WERI-Rb-1 (cell line): ENCODE data around the gene TM4SF18.

Source experiments
- DNase-seq: peaks from one replicate; pipeline ENCODE4 v3.0.0-alpha.2; 2020
- H3K27ac ChIP-seq: fragments of 250-450 bp; sonication (Bioruptor Pico); 2 replicates; pipeline ENCODE4 v1.5.1; 2020; ENCODE audit warnings: mild to moderate bottlenecking, moderate library complexity
- H3K27me3 ChIP-seq: fragments of 250-450 bp; sonication (Bioruptor Pico); 2 replicates; pipeline ENCODE4 v1.5.1; 2021; ENCODE audit warnings: mild to moderate bottlenecking, low read depth, moderate library complexity; ENCODE audit not compliant: insufficient read depth, severe bottlenecking
- H3K36me3 ChIP-seq: fragments of 250-450 bp; sonication (Bioruptor Pico); 2 replicates; pipeline ENCODE4 v1.5.1; 2020; ENCODE audit warnings: mild to moderate bottlenecking, moderate library complexity
- H3K4me3 ChIP-seq: 2 replicates; pipeline ENCODE4 v1.5.1; 2011; ENCODE audit warnings: low read depth, mild to moderate bottlenecking, control low read depth, low read length
- H3K9me3 ChIP-seq: fragments of 250-450 bp; sonication (Bioruptor Pico); 2 replicates; pipeline ENCODE4 v1.5.1; 2021; ENCODE audit warnings: mild to moderate bottlenecking, moderate library complexity; ENCODE audit not compliant: severe bottlenecking
- CTCF ChIP-seq: IDR thresholded peaks from 2 replicates; pipeline ENCODE4 v1.5.1; 2011; ENCODE audit warnings: low read depth, mild to moderate bottlenecking, control low read depth, inconsistent platforms, low read length

Gene TM4SF18

GRCh38 chr3:149282836-149283235 lies 50.6 kb downstream of the TM4SF18 start:
- H3K4me3 ChIP-seq: no peak overlapping the region
- no peak for DNase-seq
- H3K9me3 ChIP-seq: no peaks in the 10 kb centered on the region
- no peaks in the 10 kb centered on the region for H3K27me3 ChIP-seq
- H3K36me3 ChIP-seq: no peaks in the 10 kb centered on the region
- H3K27ac ChIP-seq: no peak overlapping the region
- TF ChIP-seq CTCF: no peak

- Histone ChIP-seq H3K4me3 (no peak overlapping the region), H3K36me3 (no peaks in the 10 kb centered on the region), H3K27me3 (no peaks in the 10 kb centered on the region), H3K27ac (no peak overlapping the region), H3K9me3 (no peaks in the 10 kb centered on the region)
- DNase-seq: no peak
- no peak for TF ChIP-seq CTCF
Observed at GRCh38 chr3:149282322-149282721, 51.1 kb downstream of the TM4SF18 start.

GRCh38 chr3:149280671-149281349 lies 52.6 kb downstream of the TM4SF18 start:
- Histone ChIP-seq H3K36me3 (no peaks in the 10 kb centered on the region), H3K27me3 (no peaks in the 10 kb centered on the region), H3K9me3 (no peaks in the 10 kb centered on the region), H3K27ac (no peak overlapping the region), H3K4me3 (no peak overlapping the region)
- TF ChIP-seq CTCF: no peak
- no peak for DNase-seq

GRCh38 chr3:149278911-149279310 lies 54.5 kb downstream of the TM4SF18 start:
- Histone ChIP-seq H3K27ac (no peak overlapping the region), H3K36me3 (no peaks in the 10 kb centered on the region), H3K27me3 (no peaks in the 10 kb centered on the region), H3K4me3 (no peak overlapping the region), H3K9me3 (no peaks in the 10 kb centered on the region)
- TF ChIP-seq CTCF: no peak
- no peak for DNase-seq

GRCh38 chr3:149277331-149277813 lies 56.1 kb downstream of the TM4SF18 start:
- TF ChIP-seq CTCF: no peak
- no peak overlapping the region for H3K4me3 ChIP-seq
- no peaks in the 10 kb centered on the region for H3K36me3 ChIP-seq
- no peak for DNase-seq
- no peaks in the 10 kb centered on the region for H3K27me3 ChIP-seq
- no peaks in the 10 kb centered on the region for H3K9me3 ChIP-seq
- no peak overlapping the region for H3K27ac ChIP-seq

- Histone ChIP-seq H3K36me3 (no peaks in the 10 kb centered on the region), H3K9me3 (no peaks in the 10 kb centered on the region), H3K27me3 (no peaks in the 10 kb centered on the region), H3K4me3 (no peak overlapping the region), H3K27ac (no peak overlapping the region)
- TF ChIP-seq CTCF: no peak
- DNase-seq: no peak
Observed at GRCh38 chr3:149276619-149277018, 56.8 kb downstream of the TM4SF18 start.
